Hematopoietic multipotent progenitor cell treated with erythropoietin and hydrocortisone succinate and interleukin-3 and kit ligand, for 17 days (in vitro differentiated cells): ENCODE results near the gene HFE.
"Not testable (repeated sequence)": the region's sequence is repeated elsewhere in the genome, so short reads cannot be mapped to it uniquely, and the experiment has no call there.

Experiments
- DNase-seq: peaks from one replicate; pipeline ENCODE4 v3.0.0-alpha.2; 2015; ENCODE audit warnings: low spot score

The HFE gene

DNA sequence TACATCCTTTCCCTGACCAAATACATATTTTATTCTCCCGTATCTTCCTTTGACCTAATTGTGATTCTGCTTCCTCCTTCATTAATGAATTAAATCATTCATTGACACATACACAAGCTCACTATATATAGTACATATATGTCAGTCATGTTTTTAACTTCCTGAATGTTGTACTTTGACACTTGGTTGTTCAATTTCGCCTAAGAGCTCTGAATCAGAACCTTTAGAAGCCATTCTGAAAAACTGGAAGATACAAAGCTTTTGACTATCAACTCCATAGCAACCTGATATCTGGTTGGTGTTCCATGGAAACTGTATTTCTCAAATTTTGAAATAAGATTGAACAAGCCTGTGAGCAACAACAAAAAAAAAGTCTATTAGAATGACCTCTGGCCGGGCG is 27.3 kb upstream of the HFE start:
- DNase-seq: no peak

DNA sequence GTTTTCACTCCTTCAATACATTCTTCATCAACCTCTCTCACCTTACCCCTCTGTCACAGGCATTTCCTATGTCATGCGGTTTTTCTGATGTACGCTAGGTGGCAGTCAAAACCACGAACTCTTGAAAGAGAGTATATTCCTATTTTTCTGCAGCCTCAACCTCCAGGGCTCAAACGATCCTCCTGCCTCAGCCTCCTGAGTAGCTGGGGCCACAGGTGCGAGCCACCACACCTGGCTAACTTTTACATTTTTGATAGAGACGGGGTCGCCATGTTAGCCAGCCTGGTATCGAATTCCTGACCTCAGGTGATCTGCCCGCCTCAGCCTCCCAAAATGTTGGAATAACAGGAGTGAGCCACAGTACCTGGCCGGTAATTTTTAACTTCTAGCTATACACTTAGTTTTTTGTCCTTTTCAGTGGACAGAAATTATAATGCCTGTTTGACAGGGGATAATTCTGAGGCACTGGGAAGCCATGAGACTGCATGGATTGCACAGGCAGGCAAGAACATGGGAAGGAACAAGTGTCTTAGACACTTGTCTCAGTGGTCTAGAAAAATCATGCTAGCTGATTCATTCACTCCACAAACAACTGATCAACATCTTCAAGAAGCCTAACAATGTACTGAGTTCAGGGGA is 22.5 kb upstream of the HFE start:
- peak; percentile 82 for DNase-seq

DNA sequence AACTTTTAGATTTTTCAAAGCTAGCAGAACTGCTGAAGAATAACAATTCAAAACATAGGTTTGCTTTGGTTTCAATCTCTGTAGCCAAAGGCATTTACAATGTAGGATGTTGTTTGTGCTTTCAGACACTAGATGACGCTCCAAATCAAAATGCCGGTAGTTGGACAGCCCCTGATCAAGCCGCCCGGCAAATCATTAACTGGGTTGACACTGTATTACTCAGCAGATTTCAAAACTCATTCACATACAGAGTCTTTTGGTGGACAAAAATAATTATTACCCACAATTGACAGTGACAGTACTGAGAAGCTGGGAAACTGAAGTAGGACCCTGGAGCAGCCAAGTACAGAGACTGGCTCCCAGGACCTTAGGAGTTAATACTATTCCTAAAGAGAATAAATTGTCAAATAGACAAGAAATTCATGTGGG is 21.3 kb upstream of the HFE start:
- DNase-seq: peak; percentile 90

DNA sequence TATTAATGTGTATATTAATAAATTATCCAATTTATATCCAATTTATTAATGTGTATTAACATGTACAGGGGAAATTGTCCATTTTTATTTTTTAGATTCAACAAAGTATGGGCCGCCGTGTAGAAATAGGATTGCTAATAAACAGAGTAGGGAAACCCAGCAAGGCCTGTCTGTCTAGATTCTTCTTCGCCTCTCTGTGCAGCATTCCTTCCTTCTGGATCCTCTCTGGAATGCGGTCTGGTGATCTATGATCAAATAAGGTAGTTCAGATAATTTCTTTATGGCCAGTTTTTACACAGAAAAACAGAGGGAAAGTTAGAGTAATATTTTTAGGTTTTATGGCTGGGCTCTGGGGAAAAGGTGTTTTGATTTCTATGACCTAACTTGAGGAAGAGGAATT is 19.9 kb upstream of the HFE start:
- DNase-seq: no peak

DNA sequence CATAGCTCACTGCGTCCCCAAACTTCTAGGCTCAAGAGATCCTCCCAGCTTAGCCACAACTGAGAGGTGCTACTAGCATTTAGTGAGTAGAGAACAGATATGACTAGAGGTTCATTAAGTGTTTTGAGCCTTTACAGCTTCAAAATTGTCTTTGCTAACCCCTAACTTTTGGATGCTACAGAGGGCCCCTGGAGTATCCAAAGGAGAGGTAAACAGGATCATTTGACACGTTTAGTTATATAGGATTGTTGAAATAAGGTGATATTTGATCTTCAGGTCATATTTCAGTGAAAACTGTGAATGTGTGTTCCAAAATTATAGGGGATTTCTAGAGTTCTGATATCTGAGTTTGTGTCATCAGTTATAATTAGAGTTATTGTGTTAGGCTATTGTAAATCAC is 19.2 kb upstream of the HFE start:
- no peak for DNase-seq

DNA sequence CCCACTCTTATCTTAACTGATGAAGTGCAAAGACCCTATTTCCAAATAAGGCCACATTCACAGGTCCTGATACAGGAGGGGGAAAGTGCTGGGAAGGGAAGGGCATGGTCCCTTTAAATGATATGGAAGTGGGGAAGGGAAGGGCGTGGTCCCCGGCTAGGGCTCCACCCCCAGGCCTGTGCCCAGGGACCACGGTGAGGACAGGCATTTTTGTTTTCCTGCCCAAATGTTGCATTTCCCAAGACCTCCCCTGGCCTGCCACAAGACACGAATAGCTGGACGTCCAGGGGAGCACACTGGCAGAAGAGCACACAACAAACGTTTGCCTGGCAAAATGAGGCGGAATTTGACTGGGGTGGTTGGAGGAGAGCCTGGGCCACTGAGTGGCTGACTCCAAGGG is 16.1 kb upstream of the HFE start:
- DNase-seq: peak; percentile 49

DNA sequence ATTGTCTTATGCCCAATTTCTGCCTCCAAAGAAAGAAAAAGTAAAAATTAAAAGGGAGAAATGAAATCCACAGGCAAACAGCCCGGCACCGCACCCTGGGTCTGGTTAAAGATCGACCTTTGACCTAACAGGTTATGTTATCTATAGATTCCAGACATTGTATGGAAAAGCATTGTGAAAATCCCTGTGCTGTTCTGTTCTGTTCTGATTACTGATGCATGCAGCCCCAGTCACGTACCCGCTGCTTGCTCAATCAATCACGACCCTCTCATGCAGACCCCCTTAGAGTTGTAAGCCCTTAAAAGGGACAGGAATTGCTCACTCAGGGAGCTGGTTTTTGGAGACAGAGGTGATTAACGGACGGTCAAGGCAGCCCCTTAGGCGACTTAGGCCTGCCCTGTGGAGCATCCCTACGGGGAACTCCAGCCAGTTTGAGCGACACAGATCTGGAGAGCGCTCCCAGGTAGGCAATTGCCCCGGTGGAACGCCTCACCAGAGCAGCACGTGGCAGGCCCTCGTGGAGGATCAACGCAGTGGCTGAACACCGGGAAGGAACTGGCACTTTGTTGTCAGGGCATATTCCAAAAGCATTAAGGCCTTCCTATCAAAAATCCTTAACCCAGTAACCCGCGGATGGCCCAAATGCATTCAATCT is 12.0 kb upstream of the HFE start:
- DNase-seq: no peak

DNA sequence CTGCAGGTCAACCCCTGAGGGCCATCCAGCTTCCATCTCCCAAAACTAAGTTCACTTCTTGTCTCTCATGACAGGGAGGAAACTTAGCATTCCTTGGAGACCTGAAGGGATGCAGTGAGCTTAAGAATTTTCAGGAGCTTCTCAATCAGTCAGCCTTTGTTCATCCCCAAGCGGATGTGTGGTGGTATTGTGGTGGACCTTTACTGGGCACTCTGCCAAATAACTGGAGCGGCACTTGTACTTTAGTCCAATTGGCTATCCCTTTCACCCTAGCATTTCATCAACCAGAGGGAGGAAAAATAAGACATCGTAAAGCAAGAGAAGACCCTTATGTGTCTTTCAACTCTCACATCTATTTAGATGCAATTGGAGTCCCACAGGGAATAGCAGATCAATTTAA is 9.2 kb upstream of the HFE start:
- not testable (repeated sequence) for DNase-seq

DNA sequence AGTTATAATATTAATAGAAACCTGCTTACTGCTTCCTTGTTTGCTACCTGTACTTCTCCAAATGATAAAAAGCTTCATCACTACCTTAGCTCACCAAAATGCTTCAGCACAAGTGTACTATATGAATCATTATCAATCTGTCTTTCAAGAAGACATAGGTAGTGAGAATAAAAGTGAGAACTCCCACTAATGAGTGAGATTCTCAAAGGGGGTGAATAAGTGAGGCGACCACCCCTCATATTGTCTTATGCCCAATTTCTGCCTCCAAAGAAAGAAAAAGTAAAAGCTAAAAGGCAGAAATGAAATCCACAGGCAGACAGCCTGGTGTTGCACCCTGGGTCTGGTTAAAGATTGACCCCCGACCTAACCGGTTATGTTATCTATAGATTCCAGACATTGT is 6.1 kb upstream of the HFE start:
- not testable (repeated sequence) for DNase-seq

DNA sequence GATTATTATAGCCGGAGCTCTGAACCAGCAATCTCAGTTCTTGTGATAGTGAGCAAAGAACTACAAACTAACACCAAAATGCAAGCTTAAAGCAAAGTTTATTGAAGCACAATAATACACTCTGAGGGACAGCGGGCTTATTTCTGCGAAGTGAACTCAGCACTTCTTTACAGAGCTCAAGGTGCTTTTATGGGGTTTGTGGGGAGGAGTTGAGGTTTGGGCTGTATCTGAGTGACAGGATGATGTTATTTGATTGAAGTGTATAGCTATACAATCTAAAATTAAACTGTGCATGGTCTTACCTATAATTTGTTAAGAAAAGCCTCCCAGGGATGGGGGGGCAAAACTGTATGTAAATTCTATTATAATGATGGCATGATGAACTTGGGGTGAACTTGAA is 1.0 kb upstream of the HFE start:
- DNase-seq: no peak

DNA sequence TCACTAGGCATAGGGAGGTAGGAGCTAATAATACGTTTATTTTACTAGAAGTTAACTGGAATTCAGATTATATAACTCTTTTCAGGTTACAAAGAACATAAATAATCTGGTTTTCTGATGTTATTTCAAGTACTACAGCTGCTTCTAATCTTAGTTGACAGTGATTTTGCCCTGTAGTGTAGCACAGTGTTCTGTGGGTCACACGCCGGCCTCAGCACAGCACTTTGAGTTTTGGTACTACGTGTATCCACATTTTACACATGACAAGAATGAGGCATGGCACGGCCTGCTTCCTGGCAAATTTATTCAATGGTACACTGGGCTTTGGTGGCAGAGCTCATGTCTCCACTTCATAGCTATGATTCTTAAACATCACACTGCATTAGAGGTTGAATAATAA is 1.1 kb downstream of the HFE start:
- no peak for DNase-seq

DNA sequence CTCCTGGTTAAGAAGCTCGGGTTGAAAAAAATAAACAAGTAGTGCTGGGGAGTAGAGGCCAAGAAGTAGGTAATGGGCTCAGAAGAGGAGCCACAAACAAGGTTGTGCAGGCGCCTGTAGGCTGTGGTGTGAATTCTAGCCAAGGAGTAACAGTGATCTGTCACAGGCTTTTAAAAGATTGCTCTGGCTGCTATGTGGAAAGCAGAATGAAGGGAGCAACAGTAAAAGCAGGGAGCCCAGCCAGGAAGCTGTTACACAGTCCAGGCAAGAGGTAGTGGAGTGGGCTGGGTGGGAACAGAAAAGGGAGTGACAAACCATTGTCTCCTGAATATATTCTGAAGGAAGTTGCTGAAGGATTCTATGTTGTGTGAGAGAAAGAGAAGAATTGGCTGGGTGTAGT is 2.0 kb downstream of the HFE start:
- DNase-seq: no peak

DNA sequence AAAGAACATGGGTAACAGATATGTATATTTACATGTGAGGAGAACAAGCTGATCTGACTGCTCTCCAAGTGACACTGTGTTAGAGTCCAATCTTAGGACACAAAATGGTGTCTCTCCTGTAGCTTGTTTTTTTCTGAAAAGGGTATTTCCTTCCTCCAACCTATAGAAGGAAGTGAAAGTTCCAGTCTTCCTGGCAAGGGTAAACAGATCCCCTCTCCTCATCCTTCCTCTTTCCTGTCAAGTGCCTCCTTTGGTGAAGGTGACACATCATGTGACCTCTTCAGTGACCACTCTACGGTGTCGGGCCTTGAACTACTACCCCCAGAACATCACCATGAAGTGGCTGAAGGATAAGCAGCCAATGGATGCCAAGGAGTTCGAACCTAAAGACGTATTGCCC is 5.2 kb downstream of the HFE start:
- DNase-seq: no peak

DNA sequence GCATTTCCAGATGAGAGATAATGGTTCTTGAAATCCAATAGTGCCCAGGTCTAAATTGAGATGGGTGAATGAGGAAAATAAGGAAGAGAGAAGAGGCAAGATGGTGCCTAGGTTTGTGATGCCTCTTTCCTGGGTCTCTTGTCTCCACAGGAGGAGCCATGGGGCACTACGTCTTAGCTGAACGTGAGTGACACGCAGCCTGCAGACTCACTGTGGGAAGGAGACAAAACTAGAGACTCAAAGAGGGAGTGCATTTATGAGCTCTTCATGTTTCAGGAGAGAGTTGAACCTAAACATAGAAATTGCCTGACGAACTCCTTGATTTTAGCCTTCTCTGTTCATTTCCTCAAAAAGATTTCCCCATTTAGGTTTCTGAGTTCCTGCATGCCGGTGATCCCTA is 6.8 kb downstream of the HFE start:
- no peak for DNase-seq

DNA sequence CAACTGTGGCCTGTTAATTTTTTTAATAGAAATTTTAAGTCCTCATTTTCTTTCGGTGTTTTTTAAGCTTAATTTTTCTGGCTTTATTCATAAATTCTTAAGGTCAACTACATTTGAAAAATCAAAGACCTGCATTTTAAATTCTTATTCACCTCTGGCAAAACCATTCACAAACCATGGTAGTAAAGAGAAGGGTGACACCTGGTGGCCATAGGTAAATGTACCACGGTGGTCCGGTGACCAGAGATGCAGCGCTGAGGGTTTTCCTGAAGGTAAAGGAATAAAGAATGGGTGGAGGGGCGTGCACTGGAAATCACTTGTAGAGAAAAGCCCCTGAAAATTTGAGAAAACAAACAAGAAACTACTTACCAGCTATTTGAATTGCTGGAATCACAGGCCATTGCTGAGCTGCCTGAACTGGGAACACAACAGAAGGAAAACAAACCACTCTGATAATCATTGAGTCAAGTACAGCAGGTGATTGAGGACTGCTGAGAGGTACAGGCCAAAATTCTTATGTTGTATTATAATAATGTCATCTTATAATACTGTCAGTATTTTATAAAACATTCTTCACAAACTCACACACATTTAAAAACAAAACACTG is 10.1 kb downstream of the HFE start:
- DNase-seq: peak; percentile 86

DNA sequence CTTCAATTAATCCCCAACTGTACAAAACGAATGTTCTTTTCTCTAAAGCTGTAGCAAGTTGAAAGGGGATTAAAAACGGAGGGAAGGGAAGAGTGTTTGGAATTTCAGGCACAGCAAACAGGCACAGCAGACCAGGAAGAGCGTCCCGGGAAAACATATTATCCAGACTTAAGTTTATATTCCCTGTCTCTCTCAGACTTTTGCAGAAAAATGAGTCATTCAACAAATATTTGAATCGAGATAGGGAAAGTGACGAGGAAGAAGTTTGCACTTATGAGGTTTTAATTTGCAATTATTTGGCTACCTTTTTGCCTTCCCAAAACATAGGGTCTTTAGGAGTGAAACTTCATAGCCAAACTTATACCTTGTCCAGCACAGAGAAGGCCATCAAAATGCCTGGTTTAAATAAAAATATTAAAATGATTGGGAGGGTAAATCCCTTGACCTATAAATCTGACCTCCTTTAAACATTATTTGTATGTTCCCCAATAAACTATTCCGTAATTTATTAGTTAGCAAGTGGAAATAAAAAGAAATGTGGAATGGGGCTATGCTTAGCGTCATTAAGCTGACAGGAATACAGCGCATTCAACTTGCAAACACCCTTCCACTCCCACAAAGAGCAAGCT is 16.0 kb downstream of the HFE start:
- DNase-seq: no peak

DNA sequence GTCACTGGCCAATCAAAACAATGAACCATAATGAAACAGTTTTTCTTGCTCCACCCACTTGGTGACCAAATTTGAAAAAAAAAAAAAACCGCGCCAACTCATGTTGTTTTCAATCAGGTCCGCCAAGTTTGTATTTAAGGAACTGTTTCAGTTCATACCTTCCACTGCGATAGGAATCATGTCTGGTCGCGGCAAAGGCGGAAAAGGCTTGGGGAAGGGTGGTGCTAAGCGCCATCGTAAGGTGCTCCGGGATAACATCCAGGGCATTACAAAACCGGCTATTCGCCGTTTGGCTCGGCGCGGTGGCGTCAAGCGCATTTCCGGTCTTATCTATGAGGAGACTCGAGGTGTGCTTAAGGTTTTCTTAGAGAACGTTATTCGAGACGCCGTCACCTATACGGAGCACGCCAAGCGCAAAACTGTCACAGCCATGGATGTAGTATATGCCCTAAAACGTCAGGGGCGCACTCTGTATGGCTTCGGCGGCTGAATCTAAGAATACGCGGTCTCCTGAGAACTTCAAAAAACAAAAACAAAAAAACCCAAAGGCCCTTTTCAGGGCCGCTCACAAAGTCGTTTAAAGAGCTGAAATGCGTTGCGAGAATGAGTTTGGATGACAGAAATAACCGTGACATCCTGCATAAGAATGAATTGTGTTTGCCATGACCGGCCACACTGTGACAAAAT is 16.7 kb downstream of the HFE start:
- peak; percentile 93 for DNase-seq

DNA sequence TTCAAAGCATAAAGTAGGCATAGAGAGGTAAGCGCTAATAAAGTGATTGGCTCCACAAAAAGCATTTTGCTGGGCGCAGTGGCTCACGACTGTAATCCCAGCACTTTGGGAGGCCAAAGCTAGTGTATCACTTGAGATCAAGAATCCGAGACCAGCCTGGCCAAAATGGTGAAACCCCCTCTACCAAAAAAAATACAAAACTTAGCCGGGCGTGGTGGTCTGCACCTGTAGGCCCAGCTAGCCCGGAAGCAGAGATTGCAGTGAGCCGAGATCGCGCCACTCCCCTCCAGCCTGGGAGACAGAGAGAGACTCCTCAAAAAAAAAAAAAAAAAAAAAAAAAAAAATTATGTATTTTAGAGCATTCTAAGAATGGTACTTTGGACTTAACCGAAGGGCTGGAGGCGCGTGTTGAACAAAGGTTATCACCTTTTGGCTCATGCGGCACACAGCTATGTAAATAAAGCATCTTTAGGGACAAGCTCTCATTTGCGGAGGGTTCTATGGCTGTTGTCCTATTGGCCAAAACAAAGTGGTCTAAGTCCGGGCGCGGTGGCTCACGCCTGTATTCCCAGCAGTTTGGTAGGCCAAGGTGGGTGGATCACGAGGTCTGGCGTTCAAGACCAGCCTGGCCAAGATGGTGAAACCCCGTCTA is 17.4 kb downstream of the HFE start:
- DNase-seq: peak; percentile 26

DNA sequence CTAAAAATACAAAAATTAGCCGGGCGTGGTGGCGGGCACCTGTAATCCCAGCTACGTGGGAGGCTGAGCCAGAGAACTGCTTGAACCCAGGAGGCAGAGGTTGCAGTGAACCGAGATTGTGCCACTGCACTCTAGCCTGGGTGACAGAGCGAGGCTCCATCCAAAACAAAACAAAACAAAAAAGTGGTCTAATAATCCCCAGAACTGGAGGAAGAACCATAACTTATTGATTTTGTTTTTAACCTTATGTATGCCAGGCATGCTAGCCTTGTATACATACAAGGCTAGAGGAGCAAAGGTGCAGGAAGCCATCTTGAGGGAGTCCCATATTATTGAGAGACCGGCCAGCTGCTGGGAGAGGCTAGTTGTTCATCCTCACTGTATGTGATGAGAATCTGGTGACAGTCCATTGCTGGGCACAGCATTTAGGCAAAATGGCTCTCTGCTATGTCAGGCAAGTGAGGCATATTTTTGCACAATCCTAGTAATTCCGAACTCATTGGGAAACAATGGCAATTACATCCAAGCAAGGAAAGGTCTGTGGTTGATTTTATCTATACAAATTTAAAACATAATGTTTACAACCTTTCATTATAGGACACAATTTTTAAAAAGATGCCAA is 18.0 kb downstream of the HFE start:
- DNase-seq: no peak

DNA sequence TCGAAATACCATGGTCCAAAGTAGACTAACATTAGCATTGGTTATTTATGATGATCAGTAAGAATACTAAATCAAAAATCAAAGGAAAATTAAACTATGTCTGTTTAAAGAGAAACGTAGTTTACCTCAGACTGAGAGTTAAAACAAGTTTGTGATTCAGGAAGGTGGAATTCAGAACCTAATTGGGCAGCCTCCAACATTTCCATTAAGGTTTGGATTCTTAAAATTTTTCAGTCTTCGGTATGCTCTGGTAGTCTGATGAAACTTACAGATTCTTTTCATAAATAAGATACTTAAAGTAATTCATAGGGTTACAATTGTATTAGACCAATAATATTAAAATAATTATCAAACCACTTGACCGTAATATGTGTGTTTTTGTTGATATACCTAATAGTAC is 18.6 kb downstream of the HFE start:
- no peak for DNase-seq

DNA sequence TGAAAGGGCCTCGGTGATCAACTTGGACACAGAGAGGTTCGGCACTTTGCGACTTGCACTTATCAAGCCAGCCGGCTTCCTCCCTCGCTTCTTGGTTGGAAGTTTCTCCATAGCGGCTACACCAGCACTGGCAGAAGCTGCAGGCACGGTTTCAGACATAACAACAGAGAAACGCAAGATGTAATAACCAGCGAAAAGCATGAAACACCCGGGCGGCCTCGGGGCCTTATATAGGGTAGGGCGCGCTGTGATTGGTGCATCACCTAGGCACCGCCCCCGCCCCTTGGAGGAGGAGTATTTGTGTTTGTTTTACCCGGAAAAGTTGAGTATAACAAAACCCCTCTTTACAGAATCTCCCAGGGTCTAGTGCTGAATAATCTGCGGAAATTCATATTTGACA is 20.7 kb downstream of the HFE start:
- no peak for DNase-seq

DNA sequence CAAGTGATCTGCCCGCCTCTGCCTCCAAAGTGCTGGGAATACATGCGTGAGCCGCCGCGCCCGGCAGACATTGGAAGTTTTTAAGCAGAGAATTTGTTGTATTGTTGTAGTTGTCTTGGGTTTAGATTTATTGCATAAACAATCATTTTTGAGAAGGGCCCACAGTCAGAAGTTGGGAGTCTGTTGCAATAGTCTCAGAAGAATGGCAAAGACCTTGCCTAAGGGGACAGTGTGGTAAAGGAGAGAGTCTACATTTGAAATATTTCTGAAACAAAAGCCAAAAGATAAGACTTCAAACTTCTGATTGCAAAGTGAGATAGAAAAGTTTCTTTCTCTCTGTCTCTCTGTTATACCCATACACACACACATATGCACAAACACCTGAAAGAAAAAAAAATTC is 22.5 kb downstream of the HFE start:
- no peak for DNase-seq
